ENCODE results near the gene CCSER1.

GRCh38 chr4:90241008-90241407 lies 113.8 kb downstream of the CCSER1 start:
- TF ChIP-seq CTCF (IDR thresholded peaks at IDR 0.05): no peak
- TF ChIP-seq EZH2 (IDR thresholded peaks at IDR 0.05; ENCODE audit: borderline replicate concordance, insufficient read depth, low read depth, low read length, poor library complexity, severe bottlenecking): no peak

Measured in B cell (primary cell).